SH-SY5Y (cell line): Measurements from ENCODE around the gene CGRRF1.

Source experiments
- GATA2 ChIP-seq: IDR thresholded peaks from 2 replicates; pipeline ENCODE4 v1.6.1; 2011; ENCODE audit warnings: mild to moderate bottlenecking, low read depth, low read length
- GATA3 ChIP-seq: IDR thresholded peaks from 2 replicates; pipeline ENCODE4 v1.6.1; 2011; ENCODE audit warnings: low read depth, mild to moderate bottlenecking, low read length, moderate library complexity

- TF ChIP-seq GATA2 (no peak), GATA3 (no peak)
These were observed 57.5 kb downstream of the CGRRF1 start for GRCh38 chr14:54567224-54567638.
